ENCODE data around the gene ZBTB21.

Gene ZBTB21

DNA sequence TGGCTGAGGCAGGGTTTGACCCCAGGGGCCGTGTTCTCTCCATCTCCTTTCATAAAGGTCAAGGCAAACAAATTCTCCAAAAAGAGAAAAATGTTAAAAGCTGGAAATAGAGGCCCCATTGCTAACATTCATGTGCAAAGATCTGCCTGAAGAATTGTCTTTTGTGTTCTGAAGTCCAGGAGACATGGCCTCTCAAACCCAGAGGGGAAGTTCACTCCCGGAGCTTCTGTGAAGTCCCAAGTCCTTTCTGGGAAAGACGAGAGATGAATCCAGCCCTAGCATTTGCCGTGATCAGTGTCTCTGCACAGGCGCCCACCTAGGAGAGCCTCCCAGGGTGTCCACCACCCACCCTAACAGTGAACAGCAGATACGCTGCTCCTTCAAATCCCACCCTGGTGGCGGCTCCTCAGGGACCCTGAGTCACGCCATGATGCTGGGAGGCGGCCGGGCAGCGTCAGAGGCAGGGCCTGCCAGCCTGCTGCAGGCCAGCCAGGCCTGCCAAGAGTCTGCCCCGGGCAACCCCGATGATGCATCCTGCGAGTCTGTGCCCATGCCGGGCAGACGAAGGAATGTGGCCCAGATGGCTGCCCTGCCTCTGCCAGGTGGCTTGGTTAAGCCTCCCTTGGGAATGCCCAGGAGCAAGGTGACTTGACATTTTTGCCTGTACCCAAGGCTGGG, 51.1 kb downstream of the ZBTB21 start:
- TF ChIP-seq, protein P1, sequence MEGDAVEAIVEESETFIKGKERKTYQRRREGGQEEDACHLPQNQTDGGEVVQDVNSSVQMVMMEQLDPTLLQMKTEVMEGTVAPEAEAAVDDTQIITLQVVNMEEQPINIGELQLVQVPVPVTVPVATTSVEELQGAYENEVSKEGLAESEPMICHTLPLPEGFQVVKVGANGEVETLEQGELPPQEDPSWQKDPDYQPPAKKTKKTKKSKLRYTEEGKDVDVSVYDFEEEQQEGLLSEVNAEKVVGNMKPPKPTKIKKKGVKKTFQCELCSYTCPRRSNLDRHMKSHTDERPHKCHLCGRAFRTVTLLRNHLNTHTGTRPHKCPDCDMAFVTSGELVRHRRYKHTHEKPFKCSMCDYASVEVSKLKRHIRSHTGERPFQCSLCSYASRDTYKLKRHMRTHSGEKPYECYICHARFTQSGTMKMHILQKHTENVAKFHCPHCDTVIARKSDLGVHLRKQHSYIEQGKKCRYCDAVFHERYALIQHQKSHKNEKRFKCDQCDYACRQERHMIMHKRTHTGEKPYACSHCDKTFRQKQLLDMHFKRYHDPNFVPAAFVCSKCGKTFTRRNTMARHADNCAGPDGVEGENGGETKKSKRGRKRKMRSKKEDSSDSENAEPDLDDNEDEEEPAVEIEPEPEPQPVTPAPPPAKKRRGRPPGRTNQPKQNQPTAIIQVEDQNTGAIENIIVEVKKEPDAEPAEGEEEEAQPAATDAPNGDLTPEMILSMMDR (IDR thresholded peaks at IDR 0.05; ENCODE audit: insufficient read depth, low read length, missing control alignments): no peak
- H3K4me3 ChIP-seq (ENCODE audit: low read depth, low read length): no peak overlapping the region
- ChIA-PET POLR2A (interaction anchor here (0.8 kb wide), 1 partner anchor 15 kb away, joined by 3 read pairs; no protein-coding TSS in a partner anchor), CTCF (interaction anchor here (0.7 to 1.6 kb wide), 3 partner anchors 11 to 159 kb away, joined by 3 to 5 read pairs (median 3); no protein-coding TSS in a partner anchor)
- no peak for DNase-seq (ENCODE audit: low read depth, low spot score)

DNA sequence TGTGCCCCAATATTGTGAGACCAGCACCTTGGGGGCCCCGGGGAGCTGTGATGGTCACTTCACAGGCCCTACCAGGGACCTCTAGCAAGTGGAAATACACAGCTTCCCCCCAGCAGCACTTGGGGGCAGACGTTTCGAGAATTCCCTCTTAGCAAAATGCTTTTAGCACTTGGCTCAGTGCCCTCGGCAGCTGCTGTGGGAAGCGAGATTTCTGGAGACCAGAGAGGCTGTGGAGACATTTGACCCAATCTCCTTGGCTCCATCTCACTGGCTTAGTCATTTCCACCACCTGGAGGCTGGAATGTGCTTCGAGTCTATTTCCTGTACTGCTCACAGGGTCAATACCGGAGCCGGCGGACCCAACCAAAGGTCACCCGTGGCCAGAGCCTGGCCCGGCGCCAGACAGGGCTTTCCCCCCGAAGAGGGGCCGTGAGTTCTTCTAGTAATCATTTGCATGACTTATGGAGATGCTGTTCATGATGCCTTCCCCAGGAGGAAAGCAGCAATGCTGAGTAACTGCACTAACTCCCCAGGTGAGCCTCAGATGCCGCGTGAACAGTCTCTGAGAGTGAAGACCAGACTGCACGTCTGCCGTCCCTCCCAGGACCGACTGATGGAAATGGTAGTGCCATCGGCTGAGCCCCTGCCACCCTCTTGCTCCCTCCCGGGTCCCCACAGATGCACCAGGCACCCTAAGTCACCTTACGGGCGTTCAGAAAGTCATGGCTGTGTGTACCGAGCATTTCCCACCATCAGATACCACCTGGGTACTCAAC, 52.0 kb downstream of the ZBTB21 start:
- DNase-seq (ENCODE audit: low read depth, low spot score): peak; percentile 55
- ChIA-PET POLR2A (interaction anchor here (0.6 to 1.3 kb wide), 6 partner anchors 15 to 343 kb away, joined by 3 to 5 read pairs (median 4); no protein-coding TSS in a partner anchor), CTCF (interaction anchor here (0.7 to 1.6 kb wide), 10 partner anchors 10 to 159 kb away, joined by 3 to 9 read pairs (median 3); no protein-coding TSS in a partner anchor)
- no peak overlapping the region for H3K4me3 ChIP-seq (ENCODE audit: low read depth, low read length)
- TF ChIP-seq, protein P1 (IDR thresholded peaks at IDR 0.05; ENCODE audit: insufficient read depth, low read length, missing control alignments): peak; percentile 30

DNA sequence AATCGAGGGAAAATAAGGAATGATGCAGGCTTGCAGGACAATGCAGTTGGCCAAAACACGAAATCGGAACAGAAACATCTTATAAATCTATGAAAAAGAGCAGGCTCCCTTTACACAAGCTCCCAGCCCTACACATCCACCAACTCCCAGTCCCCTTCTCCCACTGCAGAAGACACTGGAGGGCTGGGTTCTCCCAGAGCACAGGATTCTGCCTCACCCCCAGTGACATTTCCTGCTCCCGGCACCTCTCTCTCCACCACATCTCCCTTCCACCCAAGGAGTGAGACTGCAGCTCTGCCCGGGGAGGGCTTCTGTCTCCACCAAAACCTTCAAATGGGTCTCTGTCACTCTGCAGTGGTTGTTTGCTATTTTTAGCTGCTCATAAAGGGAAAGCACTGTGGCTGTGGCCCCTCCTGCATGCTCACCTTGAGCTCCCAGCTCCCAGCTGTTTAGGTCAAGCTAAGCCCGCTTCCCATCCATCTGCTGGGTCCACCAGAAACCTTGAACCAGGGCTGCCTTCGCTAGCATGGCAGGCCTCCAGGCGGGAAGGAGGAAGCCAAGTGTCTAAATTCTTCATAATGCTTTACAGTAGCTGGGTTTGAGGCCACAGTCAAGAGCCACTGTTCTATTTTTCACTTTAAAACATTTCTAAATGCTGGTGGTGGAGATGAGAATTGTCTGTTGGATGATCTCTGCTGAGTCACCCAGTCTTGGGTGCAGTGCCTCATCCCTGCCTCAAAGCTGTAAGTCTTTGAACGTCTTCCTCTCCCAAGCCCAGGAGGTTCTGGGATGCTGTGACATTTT, 53.0 kb downstream of the ZBTB21 start:
- ChIA-PET POLR2A (interaction anchor here (0.6 to 1.3 kb wide), 6 partner anchors 18 to 342 kb away, joined by 3 to 5 read pairs (median 4); no protein-coding TSS in a partner anchor), CTCF (interaction anchor here (0.9 to 1.6 kb wide), 9 partner anchors 9 to 160 kb away, joined by 3 to 9 read pairs (median 3); no protein-coding TSS in a partner anchor)
- DNase-seq (ENCODE audit: low read depth, low spot score): peak; percentile 59

DNA sequence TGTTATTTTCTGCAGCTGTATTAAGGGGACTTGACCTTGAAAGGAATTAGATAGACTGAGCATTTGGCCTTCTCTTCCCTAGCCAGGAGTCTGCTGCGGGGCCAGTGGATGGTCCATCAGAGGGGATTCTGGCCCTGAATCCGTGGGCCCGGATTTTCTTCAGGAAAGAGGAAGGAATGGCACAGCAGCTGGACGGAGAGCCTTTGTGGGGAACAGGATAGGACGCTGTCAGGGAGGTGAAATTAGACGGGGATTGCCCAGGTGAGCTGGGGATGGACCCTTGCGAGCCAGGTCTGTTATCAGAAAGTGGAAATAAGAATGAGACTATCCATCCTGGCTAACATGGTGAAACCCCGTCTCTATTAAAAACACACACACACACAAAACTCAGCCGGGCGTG, 54.6 kb downstream of the ZBTB21 start:
- DNase-seq (ENCODE audit: low read depth, low spot score): no peak
- POLR2A ChIA-PET: no interaction called here
- H3K4me3 ChIP-seq (ENCODE audit: low read depth, low read length): no peak overlapping the region
- TF ChIP-seq, protein P1 (IDR thresholded peaks at IDR 0.05; ENCODE audit: insufficient read depth, low read length, missing control alignments): no peak
- CTCF ChIA-PET: no interaction called here

More for the DNA sequence above, 53.0 kb downstream of the ZBTB21 start:
- H3K4me3 ChIP-seq (ENCODE audit: low read depth, low read length): no peak overlapping the region; the same call in 1 of the 2 replicates
- TF ChIP-seq, protein P1 (IDR thresholded peaks at IDR 0.05; ENCODE audit: insufficient read depth, low read length, missing control alignments): no peak

DNA sequence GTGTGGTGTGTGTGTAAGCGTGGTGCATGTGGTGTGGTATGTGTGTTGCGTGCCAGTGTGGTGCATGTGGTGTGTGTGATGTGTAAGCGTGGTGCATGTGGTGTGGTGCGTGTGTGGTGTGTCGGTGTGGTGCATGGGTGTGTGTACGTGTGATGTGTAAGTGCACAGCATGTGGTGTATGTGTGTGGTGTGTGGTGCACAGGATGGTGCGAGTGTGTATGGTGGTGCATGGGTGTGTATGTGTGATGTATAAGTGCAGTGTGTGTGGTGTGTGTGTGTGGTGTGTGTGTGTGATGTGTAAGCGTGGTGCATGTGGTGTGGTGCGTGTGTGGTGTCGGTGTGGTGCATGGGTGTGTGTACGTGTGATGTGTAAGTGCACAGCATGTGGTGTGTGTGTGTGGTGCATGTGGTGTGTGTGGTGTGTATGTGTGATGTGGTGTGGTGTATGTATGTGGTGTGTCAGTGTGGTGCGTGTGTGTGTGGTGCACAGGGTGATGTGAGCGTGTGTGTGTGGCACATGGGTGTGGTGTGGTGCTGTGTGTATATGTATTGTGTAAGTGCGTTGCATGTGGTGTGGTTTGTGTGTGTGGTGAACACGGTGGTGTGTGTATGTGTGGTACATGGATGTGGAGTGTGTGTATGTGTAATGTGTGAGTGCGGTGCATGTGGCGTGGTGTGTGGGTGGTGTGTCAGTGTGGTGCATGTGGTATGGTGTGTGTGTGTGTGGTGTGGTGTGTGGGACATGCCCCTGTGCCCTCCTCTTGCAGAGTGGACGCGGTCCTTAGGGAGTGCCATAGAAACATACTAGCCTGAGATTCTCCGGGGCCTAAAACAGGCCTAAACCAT, 55.3 kb downstream of the ZBTB21 start:
- no peak for DNase-seq (ENCODE audit: low read depth, low spot score)
- CTCF ChIA-PET: no interaction called here
- TF ChIP-seq, protein P1 (IDR thresholded peaks at IDR 0.05; ENCODE audit: insufficient read depth, low read length, missing control alignments): no peak
- H3K4me3 ChIP-seq (ENCODE audit: low read depth, low read length): no peak overlapping the region; the same call in 1 of the 2 replicates
- POLR2A ChIA-PET: no interaction called here
